ENCODE measurements around the gene TDRD5.

The TDRD5 gene

GRCh38 chr1:179632868-179633267 is 41.2 kb downstream of the TDRD5 start:
- no peaks in the 10 kb centered on the region for H3K9me3 ChIP-seq (ENCODE audit: insufficient read depth, low read length, severe bottlenecking)
- no peaks in the 10 kb centered on the region for H3K4me1 ChIP-seq (ENCODE audit: insufficient read depth, low read length)
- no peaks in the 10 kb centered on the region for H3K36me3 ChIP-seq (ENCODE audit: insufficient read depth, low read length)
- H3K4me2 ChIP-seq (ENCODE audit: insufficient read depth, low read length) = no peak overlapping the region
- ATAC-seq (ENCODE audit: insufficient read depth, low read depth) = no peak
- no peaks in the 10 kb centered on the region for H3K79me2 ChIP-seq (ENCODE audit: insufficient read depth, low read length)
- H3K27ac ChIP-seq (ENCODE audit: low read length) = no peak overlapping the region
- no peak for DNase-seq
- no peak overlapping the region for H3K4me3 ChIP-seq (ENCODE audit: low read depth in 1 of 2, low read length in 2 of 2)
- no peak overlapping the region for H3K9ac ChIP-seq (ENCODE audit: low read depth, low read length)
- H2AFZ ChIP-seq (ENCODE audit: low read depth, low read length) = no peak overlapping the region
- no peaks in the 10 kb centered on the region for H4K20me1 ChIP-seq (ENCODE audit: insufficient read depth, low read length)
- peaks cover 6% of the 10 kb centered on the region for H3K27me3 ChIP-seq (ENCODE audit: insufficient read depth, low read length, poor library complexity)
- TF ChIP-seq CTCF (IDR thresholded peaks at IDR 0.05; ENCODE audit: borderline replicate concordance, extremely low read depth, low read length, poor library complexity, severe bottlenecking) = no peak
- no peak for TF ChIP-seq EZH2 (IDR thresholded peaks at IDR 0.05; ENCODE audit: borderline replicate concordance, low read depth, low read length, severe bottlenecking)

GRCh38 chr1:179637211-179637860 is 45.7 kb downstream of the TDRD5 start:
- Histone ChIP-seq H3K4me1 (ENCODE audit: insufficient read depth, low read length) (no peaks in the 10 kb centered on the region), H4K20me1 (ENCODE audit: insufficient read depth, low read length) (no peaks in the 10 kb centered on the region), H3K27ac (ENCODE audit: low read length) (no peak overlapping the region), H3K9ac (ENCODE audit: low read depth, low read length) (no peak overlapping the region), H3K4me3 (ENCODE audit: low read depth in 1 of 2, low read length in 2 of 2) (no peak overlapping the region), H2AFZ (ENCODE audit: low read depth, low read length) (no peak overlapping the region), H3K36me3 (ENCODE audit: insufficient read depth, low read length) (no peaks in the 10 kb centered on the region), H3K4me2 (ENCODE audit: insufficient read depth, low read length) (no peak overlapping the region), H3K79me2 (ENCODE audit: insufficient read depth, low read length) (no peaks in the 10 kb centered on the region), H3K27me3 (ENCODE audit: insufficient read depth, low read length, poor library complexity) (peaks cover 6% of the 10 kb centered on the region), H3K9me3 (ENCODE audit: insufficient read depth, low read length, severe bottlenecking) (no peaks in the 10 kb centered on the region)
- DNase-seq = no peak
- no peak for ATAC-seq (ENCODE audit: insufficient read depth, low read depth)
- TF ChIP-seq EZH2 (IDR thresholded peaks at IDR 0.05; ENCODE audit: borderline replicate concordance, low read depth, low read length, severe bottlenecking) (no peak), CTCF (IDR thresholded peaks at IDR 0.05; ENCODE audit: borderline replicate concordance, extremely low read depth, low read length, poor library complexity, severe bottlenecking) (no peak)

DNA sequence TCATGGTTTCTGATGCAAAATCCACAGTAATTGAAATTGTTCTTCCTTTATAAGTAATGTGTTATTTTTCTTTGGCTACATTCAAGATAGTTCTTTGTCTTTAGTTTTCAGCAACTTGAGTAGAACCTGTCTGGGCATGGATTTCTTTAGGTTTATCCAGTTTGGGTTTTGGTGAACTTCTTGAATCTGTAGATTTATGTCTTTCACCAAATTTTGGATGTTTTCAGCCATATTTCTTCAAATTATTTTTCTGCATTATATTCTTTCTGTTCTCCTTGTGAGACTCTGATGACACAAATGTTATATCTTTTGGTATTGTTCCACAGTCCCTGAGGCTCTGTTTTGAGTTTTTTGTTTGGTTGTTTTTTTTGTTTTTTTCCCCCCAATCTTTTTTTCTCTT is 69.4 kb downstream of the TDRD5 start:
- TF ChIP-seq CTCF (IDR thresholded peaks at IDR 0.05; ENCODE audit: borderline replicate concordance, extremely low read depth, low read length, poor library complexity, severe bottlenecking) = no peak
- H3K79me2 ChIP-seq (ENCODE audit: insufficient read depth, low read length) = no peaks in the 10 kb centered on the region
- H3K36me3 ChIP-seq (ENCODE audit: insufficient read depth, low read length) = no peaks in the 10 kb centered on the region
- no peak overlapping the region for H3K9ac ChIP-seq (ENCODE audit: low read depth, low read length)
- H3K9me3 ChIP-seq (ENCODE audit: insufficient read depth, low read length, severe bottlenecking) = no peaks in the 10 kb centered on the region
- H2AFZ ChIP-seq (ENCODE audit: low read depth, low read length) = no peak overlapping the region
- DNase-seq (no peak), ATAC-seq (ENCODE audit: insufficient read depth, low read depth) (no peak)
- H4K20me1 ChIP-seq (ENCODE audit: insufficient read depth, low read length) = no peaks in the 10 kb centered on the region
- no peak overlapping the region for H3K4me3 ChIP-seq (ENCODE audit: low read depth in 1 of 2, low read length in 2 of 2)
- H3K27me3 ChIP-seq (ENCODE audit: insufficient read depth, low read length, poor library complexity) = peaks cover 2% of the 10 kb centered on the region
- no peak overlapping the region for H3K27ac ChIP-seq (ENCODE audit: low read length)
- no peak overlapping the region for H3K4me2 ChIP-seq (ENCODE audit: insufficient read depth, low read length)
- H3K4me1 ChIP-seq (ENCODE audit: insufficient read depth, low read length) = no peaks in the 10 kb centered on the region

- H2AFZ ChIP-seq (ENCODE audit: low read depth, low read length) = no peak overlapping the region
- ATAC-seq (ENCODE audit: insufficient read depth, low read depth) (no peak), DNase-seq (no peak)
- TF ChIP-seq EZH2 (IDR thresholded peaks at IDR 0.05; ENCODE audit: borderline replicate concordance, low read depth, low read length, severe bottlenecking) (no peak), CTCF (IDR thresholded peaks at IDR 0.05; ENCODE audit: borderline replicate concordance, extremely low read depth, low read length, poor library complexity, severe bottlenecking) (no peak)
- no peaks in the 10 kb centered on the region for H3K9me3 ChIP-seq (ENCODE audit: insufficient read depth, low read length, severe bottlenecking)
- H3K27ac ChIP-seq (ENCODE audit: low read length) = no peak overlapping the region
- no peaks in the 10 kb centered on the region for H4K20me1 ChIP-seq (ENCODE audit: insufficient read depth, low read length)
- H3K4me3 ChIP-seq (ENCODE audit: low read depth in 1 of 2, low read length in 2 of 2) = no peak overlapping the region
- no peak overlapping the region for H3K9ac ChIP-seq (ENCODE audit: low read depth, low read length)
- no peak overlapping the region for H3K4me2 ChIP-seq (ENCODE audit: insufficient read depth, low read length)
- H3K27me3 ChIP-seq (ENCODE audit: insufficient read depth, low read length, poor library complexity) = peaks cover 5% of the 10 kb centered on the region
- no peaks in the 10 kb centered on the region for H3K36me3 ChIP-seq (ENCODE audit: insufficient read depth, low read length)
- H3K4me1 ChIP-seq (ENCODE audit: insufficient read depth, low read length) = no peaks in the 10 kb centered on the region
- H3K79me2 ChIP-seq (ENCODE audit: insufficient read depth, low read length) = no peaks in the 10 kb centered on the region
These were observed 72.2 kb downstream of the TDRD5 start for GRCh38 chr1:179663810-179664209.
